IPS-11a (cell line): ENCODE data around the gene LILRB1.
"Not testable (repeated sequence)": the region's sequence is repeated elsewhere in the genome, so short reads cannot be mapped to it uniquely, and the experiment has no call there.

Experiments used
- H3K4me3 ChIP-seq: one replicate; pipeline ENCODE4 v1.5.1; 2013; ENCODE audit warnings: low read depth, low read length, control low read depth

Gene LILRB1

DNA sequence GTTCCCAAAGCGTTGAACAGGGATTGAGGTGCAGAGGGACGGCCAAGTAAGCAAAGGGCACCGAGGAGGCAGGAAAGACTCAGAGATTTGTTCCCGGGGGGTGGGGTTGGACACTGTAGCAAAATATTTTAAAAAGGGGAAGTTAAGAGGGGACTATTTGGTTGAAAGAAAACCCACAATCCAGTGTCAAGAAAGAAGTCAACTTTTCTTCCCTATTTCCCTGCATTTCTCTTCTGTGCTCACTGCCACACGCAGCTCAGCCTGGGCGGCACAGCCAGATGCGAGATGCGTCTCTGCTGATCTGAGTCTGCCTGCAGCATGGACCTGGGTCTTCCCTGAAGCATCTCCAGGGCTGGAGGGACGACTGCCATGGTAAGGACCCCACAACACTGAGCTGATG is at the start of gene LILRB1:
LILRB1 (plus strand) TSS at position 223 of the 400 bp plus-strand sequence. CDS start 590 bp downstream, outside the sequence.
- not testable (repeated sequence) for H3K4me3 ChIP-seq

DNA sequence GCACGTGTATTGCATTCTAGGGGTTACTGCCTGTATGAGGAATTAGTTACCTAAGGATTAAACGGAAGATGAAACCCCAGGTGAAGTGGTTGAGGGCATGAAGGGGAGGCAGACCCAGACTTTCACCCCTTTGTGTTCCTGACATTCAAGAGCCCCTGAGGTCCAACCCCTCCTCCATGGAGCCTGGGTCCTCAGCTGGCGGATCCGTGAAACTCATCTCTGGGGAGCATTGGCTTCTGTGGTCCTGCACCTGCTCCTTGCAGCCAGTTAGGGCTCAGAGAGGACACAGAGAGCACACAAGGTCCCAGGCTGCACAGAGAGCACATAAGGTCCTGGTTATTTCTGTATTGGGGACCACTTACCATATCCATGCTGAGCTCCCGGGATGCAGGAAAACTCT is 43.9 kb upstream of the LILRB1 start:
- H3K4me3 ChIP-seq: no peak overlapping the region

DNA sequence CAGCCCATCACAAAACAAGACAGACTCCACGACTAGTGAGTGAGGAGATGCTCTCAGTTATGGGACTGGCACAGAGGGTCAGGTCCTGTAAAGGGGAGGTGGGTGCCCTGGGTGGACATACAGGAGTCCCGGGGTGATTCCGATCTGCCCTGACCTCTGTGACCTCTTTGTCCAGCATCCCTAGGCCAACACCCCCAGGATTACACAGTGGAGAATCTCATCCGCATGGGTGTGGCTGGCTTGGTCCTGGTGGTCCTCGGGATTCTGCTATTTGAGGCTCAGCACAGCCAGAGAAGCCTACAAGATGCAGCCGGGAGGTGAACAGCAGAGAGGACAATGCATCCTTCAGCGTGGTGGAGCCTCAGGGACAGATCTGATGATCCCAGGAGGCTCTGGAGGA is 43.3 kb upstream of the LILRB1 start:
- H3K4me3 ChIP-seq: no peak overlapping the region

DNA sequence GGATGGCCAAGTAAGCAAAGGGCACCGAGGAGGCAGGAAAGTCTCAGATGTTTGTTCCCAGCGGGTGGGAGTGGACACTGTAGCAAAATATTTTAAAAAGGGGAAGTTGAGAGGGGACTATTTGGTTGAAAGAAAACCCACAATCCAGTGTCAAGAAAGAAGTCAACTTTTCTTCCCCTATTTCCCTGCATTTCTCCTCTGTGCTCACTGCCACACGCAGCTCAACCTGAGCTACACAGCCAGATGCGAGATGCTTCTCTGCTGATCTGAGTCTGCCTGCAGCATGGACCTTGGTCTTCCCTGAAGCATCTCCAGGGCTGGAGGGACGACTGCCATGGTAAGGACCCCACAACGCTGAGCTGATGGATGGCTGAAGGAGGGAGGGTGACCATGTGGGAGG is 36.8 kb upstream of the LILRB1 start, which contains the start of gene LILRA1:
LILRA1 (plus strand) TSS at position 188 of the 400 bp plus-strand sequence. CDS start 613 bp downstream, outside the sequence.
- H3K4me3 ChIP-seq: not testable (repeated sequence)

DNA sequence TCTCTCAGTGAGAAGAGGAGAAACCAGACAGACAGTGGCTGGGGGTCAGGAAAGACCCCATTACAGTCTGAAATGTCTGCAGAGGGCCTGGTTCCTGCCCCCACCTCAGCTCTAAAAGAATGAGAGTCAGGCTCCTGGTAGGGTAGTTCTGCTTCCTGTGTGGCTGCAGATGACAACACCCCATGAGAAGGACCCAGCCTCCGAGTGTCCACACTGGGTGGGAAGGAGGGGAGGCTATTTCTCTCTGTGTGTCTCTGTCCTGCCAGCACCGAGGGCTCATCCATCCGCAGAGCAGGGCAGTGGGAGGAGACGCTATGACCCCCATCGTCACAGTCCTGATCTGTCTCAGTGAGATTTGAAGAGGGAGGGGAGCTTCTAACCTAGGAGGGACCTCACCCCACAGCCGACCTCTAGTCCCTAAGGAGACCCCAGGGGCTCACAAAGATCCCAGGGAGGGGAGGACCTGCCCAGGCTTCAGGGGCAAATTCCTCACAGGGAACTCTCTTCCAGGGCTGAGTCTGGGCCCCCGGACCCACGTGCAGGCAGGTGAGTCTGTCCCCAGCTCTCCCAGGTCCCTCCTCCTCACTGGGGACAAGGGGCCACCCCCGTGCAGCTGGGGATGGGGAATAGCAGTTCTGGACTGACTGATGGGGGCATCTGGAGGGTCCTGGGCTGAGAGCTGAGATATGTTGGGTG is 36.2 kb upstream of the LILRB1 start:
- not testable (repeated sequence) for H3K4me3 ChIP-seq

DNA sequence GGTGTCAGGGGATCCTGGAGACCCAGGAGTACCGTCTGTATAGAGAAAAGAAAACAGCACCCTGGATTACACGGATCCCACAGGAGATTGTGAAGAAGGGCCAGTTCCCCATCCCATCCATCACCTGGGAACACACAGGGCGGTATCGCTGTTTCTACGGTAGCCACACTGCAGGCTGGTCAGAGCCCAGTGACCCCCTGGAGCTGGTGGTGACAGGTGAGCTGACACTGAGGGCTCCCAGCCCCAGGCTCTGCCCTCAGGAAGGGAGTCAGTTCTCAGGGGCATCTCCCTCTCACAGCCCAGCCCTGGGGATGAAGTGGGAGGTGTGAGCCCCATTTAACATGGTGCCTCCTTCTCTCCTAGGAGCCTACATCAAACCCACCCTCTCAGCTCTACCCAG is 35.5 kb upstream of the LILRB1 start:
- no peak overlapping the region for H3K4me3 ChIP-seq

DNA sequence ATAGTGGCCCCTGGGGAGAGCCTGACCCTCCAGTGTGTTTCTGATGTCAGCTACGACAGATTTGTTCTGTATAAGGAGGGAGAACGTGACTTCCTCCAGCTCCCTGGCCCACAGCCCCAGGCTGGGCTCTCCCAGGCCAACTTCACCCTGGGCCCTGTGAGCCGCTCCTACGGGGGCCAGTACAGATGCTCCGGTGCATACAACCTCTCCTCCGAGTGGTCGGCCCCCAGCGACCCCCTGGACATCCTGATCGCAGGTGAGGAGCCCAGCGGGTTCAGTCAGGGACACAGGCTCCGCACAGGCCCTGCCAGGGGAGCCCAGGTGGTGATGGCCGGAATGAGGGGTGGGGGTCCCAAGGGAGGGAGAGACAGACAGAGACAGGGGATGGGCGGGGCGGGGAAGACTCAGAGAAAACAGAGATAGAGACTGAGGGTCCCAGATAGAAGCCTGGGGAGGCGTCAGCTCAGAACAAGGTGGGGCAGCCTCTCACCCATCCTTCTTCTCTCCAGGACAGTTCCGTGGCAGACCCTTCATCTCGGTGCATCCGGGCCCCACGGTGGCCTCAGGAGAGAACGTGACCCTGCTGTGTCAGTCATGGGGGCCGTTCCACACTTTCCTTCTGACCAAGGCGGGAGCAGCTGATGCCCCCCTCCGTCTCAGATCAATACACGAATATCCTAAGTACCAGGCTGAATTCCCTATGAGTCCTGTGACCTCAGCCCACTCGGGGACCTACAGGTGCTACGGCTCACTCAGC is 34.4 kb upstream of the LILRB1 start:
- not testable (repeated sequence) for H3K4me3 ChIP-seq

DNA sequence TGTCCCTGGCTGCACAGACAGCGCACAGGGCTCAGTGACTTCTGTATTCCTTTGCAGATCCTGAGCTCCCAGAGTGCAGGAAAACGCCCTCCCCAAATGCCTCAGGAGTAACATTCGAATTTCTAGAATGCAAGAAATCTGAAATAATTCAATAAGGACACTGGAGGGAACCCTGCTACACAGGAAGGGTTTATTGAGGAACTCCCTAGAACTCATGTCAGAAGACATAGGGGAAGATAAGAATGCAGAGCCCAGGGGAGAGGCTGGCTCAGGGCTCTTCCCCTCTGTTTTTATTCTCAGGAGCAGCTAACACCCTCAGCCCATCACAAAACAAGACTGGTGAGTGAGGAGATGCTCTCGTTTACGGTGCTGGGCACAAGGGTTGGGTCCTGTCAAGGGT is 30.1 kb upstream of the LILRB1 start:
- H3K4me3 ChIP-seq: no peak overlapping the region

DNA sequence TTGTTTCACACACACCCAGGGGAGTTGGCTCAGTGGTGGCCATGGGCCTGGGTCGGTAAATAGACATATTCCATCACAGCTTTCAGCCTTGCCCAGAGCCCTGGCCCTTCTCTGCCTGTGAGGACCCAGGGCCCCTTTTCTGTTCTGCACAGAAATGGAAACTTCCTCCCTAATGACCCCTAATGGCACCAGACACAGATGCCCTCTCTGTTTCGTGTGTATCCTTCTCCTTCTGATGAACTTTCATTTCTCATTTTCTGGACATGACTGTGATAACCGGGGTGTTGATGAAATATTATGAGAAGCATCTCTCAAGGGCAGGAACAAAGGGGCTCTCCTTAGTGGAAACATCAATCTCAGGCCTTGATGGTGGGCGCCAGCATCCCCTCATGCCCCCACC is 24.1 kb upstream of the LILRB1 start:
- no peak overlapping the region for H3K4me3 ChIP-seq

DNA sequence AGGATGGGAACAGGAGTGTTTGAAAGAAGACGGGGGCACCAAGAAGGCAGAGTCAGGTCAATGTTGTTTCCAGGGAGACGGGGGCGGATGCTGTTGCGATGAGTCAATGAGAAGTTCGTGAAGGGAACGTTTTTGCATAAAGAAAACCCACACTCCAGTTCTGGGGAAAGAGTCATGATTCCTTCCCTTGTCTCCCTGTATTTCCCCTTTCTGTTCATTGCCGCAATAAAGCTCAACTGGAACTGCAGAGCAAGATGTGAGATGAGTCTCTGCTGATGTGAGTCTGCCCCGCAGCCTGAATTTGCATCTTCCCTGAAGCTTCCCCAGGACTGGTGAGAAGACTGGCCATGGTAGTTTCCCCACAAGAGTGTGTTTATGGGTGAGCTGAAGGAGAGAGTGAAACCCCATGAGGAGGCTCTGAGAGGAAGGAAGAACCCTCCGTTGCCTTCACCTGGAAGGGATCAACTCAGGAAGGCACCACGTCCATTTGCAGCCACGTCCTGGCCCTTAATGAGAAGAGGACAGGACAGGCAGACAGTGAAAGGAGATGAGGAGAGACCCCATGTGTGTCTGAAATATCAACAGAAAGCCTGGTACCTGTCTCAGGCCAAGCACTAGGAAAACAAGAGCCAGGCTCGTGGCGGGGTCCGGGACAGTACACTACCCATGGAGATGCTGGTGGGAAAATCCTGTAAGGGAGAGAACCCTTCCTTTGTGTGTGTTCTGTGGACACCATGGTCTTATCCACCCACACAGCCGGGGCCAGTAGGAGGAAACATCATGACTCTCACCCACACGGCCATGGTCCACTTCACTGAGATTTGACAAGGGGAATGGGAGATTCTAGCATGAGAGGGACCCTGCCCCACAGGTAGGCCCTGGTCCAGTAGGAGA is 23.1 kb upstream of the LILRB1 start:
- H3K4me3 ChIP-seq: no peak overlapping the region

DNA sequence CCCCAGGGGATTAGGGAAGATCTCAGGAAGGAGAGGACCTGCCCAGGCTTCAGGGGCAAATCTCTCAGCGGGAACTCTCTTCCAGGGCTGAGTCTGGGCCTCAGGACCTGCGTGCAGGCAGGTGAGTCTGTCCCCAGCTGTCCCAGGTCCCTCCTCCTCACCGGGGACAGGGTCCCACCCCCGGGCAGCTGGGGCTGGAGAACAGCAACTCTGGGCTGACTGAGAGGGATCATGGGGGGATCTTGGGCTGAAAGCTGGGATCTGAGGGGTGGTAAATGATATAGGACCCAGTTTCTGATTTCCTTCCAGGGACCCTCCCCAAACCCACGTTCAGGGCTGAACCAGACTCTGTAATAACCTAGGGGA is 22.5 kb upstream of the LILRB1 start:
- no peak overlapping the region for H3K4me3 ChIP-seq

DNA sequence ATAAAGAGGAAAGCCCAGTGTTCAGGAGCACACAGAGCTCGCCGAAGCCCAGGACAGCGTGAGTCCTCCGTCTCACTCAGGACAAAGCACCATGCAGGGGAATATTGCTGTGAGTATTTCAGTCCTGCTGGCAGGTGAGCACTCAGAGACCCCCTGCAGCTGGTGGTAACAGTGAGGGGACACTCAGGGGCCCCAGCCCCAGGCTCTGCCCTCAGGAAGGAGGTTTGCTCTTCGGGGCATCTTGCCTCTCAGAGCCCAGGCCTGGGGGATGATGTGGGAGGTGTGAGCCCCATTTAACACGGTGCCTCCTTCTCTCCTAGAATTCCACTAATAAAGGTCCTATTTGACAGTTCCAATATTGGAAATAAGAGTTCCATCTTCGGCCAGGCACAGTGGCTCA is 22.1 kb upstream of the LILRB1 start:
- no peak overlapping the region for H3K4me3 ChIP-seq

DNA sequence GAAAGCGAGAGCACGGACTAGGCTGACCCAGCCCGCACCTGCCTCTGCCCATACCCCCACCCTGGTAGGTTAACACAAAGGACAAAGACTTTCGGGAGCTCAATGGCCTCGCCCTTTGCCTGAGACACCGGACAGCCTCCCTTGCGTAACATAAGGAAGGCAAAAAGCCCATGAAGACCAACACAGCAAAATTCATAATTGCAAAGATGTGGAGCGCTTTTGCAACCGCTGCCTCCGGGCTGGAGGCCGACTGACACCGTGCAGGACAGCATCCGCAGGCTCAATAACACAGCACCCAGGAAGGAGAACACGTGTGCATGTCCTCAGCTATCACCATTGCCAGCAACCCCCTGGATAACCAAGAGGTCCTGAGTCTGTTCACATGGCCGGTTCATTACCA is 21.5 kb upstream of the LILRB1 start:
- no peak overlapping the region for H3K4me3 ChIP-seq

DNA sequence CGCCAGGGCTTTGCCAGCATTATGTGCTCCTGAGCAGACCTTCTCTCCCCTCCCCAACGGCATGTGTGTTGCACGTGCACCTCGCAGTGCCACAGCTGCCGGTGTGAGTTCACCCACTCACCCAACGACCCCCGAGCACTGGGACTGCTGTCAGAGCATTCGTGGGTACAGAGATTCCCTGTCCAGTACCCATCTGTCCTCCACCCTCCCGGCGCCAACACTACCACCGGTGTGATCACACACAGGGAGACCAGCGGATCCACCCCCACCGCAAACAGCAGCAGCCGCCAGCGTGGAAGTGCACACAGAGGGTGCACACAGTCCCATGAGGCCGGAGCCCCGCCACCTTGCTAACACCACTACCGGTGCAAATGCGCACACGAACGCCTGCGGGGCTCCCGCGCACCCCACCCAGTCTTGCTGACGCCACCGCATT is 20.9 kb upstream of the LILRB1 start:
- H3K4me3 ChIP-seq: no peak overlapping the region

DNA sequence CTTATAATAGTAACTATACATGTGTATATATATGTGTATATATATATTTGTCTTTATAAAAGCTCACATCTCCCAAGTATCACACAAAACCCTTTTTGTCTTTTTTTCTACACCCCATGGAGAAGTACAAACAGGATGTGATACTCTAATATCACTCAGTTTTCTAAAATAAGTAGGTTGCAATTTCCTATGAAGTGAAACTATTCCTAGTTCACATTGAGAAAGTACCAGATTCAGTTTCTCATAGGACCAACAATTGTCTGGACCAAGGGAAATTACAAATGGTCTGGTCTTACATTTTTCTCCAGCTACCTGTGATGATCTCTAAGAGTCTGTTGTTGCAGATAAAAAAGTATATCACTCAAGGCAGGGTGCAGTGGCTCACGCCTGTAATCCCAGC is 17.9 kb upstream of the LILRB1 start:
- no peak overlapping the region for H3K4me3 ChIP-seq

DNA sequence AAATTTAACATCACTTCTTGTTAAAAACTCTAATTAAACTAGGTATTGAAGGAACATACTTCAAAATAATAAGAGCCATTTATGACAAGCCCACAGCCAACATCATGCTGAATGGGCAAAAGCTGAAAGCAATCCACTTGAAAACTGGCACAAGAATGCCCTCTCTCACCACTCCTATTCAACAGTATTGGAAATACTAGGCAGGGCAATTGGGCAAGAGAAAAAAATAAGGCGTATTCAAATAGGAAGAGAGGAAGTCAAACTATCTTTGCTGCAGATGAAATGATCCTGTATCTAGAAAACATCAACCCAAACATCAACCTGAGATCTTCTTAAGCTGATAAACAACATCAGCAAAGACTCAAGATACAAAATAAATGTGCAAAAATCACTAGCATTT is 15.6 kb upstream of the LILRB1 start:
- H3K4me3 ChIP-seq: no peak overlapping the region

DNA sequence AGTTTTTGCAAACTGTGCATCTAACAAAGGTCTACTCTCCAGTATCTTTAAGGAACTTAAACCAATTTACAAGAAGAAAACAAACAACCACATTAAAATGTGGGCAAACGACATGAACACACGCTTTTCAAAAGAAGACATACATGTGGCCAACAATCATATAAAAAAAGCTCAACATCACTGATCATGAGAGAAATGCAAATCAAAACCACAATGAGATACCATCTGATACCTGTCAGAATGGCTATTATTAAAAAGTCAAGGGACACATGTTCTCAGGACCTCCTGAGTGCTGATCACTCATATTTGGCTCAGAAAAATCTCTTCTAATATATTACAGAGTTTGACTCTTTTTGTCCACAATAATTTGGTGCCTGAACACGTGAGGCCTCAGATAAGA is 14.2 kb upstream of the LILRB1 start:
- no peak overlapping the region for H3K4me3 ChIP-seq

DNA sequence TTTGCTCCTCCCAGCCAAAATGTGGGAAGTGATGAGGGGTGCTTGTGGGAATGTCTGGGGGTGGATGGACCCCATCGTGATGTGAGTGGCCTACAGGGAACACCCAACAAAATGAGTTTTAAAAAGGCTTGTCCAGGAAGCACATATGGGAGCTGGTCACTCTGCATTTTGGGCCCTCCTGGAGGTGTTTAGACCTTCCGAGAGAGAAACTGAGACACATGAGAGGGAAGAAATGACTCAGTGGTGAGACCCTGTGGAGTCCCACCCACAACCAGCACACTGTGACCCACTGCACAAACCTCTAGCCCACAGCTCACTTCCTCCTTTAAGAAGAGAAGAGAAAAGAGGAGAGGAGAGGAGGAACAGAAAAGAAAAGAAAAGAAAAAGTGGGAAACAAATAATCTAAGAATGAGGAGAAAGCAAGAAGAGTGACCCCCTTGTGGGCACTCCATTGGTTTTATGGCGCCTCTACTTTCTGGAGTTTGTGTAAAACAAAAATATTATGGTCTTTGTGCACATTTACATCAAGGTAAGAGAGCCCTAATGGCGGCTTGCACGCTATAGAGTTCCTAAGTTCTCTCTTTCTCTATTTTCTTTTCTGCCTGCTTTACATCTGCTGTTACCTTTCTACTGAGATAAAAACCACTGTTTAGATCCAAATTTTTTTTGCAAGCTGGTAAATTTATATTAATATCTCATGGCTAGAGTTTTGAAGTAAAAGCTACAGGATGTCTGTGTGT is 13.3 kb upstream of the LILRB1 start:
- H3K4me3 ChIP-seq: no peak overlapping the region

DNA sequence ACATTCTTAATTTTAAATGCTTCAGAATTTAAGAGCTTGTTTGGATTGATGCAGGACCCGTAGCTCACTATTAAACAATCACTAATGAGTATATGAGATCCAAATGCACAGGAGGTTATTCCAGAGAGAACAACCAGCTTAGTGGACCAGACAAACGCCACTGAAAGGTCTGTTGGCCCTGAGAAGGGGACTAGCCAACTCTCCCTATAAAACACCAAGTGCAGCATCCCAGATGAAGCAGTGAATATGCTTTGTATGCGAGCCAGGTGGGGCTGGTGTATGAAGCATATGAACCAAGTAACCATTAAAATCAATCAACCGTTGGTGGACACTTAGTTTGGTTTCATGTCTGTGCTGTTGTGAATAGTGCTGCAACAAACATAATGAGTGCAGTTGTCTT is 9.8 kb upstream of the LILRB1 start:
- no peak overlapping the region for H3K4me3 ChIP-seq

DNA sequence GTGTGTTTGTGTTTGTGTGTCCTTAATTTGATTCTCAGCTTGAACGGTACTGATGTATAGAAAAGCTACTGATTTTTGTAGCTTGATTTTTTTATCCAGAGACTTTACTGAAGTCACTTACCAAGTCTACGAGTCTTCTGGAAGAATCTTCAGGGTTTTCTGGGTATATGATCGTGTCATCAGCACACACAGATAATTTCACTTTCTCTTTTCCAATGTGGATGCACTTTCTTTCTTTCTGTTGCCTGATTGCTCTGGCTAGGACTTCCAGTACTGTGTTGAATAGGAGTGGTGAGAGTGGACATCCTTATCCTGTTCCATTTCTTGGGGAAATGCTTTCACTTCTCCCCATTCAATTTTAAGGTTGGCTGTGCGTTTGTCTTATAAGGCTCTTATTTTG is 7.9 kb upstream of the LILRB1 start:
- no peak overlapping the region for H3K4me3 ChIP-seq

DNA sequence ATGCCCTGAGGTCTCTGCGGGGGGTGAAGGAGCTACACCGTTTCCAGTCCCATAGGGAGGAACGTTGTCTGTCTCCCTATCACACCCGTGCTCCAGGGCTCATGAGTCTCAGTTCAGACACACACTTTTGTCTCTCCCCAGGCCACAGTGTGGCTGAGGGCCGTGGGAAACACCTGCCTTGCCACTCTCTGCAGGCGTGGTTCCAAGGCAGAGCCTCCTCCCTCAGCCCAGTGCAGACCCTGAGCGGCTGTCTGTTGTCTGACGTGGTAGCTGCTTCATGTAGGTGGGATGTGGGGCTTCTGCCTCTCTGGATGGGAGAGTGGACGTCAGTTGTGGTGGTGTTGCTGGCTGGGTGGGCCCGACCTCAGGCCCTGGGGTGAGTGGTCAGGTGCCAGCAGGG is 6.0 kb upstream of the LILRB1 start:
- not testable (repeated sequence) for H3K4me3 ChIP-seq
